OCI-M2 (cell line): Measurements from ENCODE around the gene SH3GL2.

Source experiments
- DNase-seq: peaks from one replicate; lab custom pipeline; 2025; ENCODE audit not compliant: unreplicated experiment; lab: John Stamatoyannopoulos, UW

Gene SH3GL2

GRCh38 chr9:17802249-17802857 lies 223.5 kb downstream of the SH3GL2 start:
- DNase-seq, result no peak

GRCh38 chr9:17807613-17808282 lies 228.9 kb downstream of the SH3GL2 start:
- DNase-seq, result no peak

- DNase-seq, result no peak
These were observed 231.5 kb downstream of the SH3GL2 start for GRCh38 chr9:17810317-17810716.

- DNase-seq, result no peak
These were observed 232.1 kb downstream of the SH3GL2 start for GRCh38 chr9:17810728-17811571.

- no peak for DNase-seq
These were observed 234.9 kb downstream of the SH3GL2 start for GRCh38 chr9:17813798-17814197.

- no peak for DNase-seq
These were observed 237.7 kb downstream of the SH3GL2 start for GRCh38 chr9:17816431-17817027.

GRCh38 chr9:17824191-17824590 lies 245.3 kb downstream of the SH3GL2 start:
- DNase-seq, result no peak

- no peak for DNase-seq
These were observed 245.9 kb downstream of the SH3GL2 start for GRCh38 chr9:17824616-17825264.

GRCh38 chr9:17825265-17825659 lies 246.4 kb downstream of the SH3GL2 start:
- DNase-seq, result no peak

- DNase-seq, result no peak
These were observed 250.2 kb downstream of the SH3GL2 start for GRCh38 chr9:17829064-17829463.

- DNase-seq, result no peak
These were observed 251.0 kb downstream of the SH3GL2 start for GRCh38 chr9:17829812-17830385.

- DNase-seq, result no peak
These were observed 253.9 kb downstream of the SH3GL2 start for GRCh38 chr9:17832812-17833211.

GRCh38 chr9:17833846-17834245 lies 255.0 kb downstream of the SH3GL2 start:
- DNase-seq, result no peak

GRCh38 chr9:17837965-17838364 lies 259.1 kb downstream of the SH3GL2 start:
- DNase-seq, result no peak

GRCh38 chr9:17839776-17840175 lies 260.9 kb downstream of the SH3GL2 start:
- no peak for DNase-seq

GRCh38 chr9:17843236-17843635 lies 264.4 kb downstream of the SH3GL2 start:
- no peak for DNase-seq
